Ishikawa (cell line): ENCODE measurements around the gene DMTF1.

Experiments used
- CEBPB ChIP-seq: IDR thresholded peaks from 2 replicates; pipeline ENCODE4 v1.6.1; 2012
- EP300 ChIP-seq: IDR thresholded peaks from 2 replicates; pipeline ENCODE4 v1.6.1; 2012; ENCODE audit warnings: borderline replicate concordance
- FOXM1 ChIP-seq: IDR thresholded peaks from 2 replicates; pipeline ENCODE4 v1.6.1; 2012; ENCODE audit warnings: low read depth, borderline replicate concordance
- RAD21 ChIP-seq: IDR thresholded peaks from 2 replicates; pipeline ENCODE4 v1.6.1; 2012; ENCODE audit warnings: low read depth
- TAF1 ChIP-seq: IDR thresholded peaks from 2 replicates; pipeline ENCODE4 v1.6.1; 2012; ENCODE audit warnings: low read depth, mild to moderate bottlenecking
- TCF12 ChIP-seq: IDR thresholded peaks from 2 replicates; pipeline ENCODE4 v1.6.1; 2012; ENCODE audit warnings: low read depth
- YY1 ChIP-seq: IDR thresholded peaks from 2 replicates; pipeline ENCODE4 v1.6.1; 2012; ENCODE audit warnings: low read depth
- ZBTB7A ChIP-seq: IDR thresholded peaks from 2 replicates; pipeline ENCODE4 v1.6.1; 2012; ENCODE audit warnings: low read depth
- TF ChIP-seq, protein P1 (sequence below): IDR thresholded peaks from 2 replicates; pipeline ENCODE4 v1.6.1; 2012; ENCODE audit warnings: low read depth, mild to moderate bottlenecking
- TF ChIP-seq, protein P2 (sequence below): IDR thresholded peaks from 2 replicates; pipeline ENCODE4 v1.6.1; 2012

DNA sequence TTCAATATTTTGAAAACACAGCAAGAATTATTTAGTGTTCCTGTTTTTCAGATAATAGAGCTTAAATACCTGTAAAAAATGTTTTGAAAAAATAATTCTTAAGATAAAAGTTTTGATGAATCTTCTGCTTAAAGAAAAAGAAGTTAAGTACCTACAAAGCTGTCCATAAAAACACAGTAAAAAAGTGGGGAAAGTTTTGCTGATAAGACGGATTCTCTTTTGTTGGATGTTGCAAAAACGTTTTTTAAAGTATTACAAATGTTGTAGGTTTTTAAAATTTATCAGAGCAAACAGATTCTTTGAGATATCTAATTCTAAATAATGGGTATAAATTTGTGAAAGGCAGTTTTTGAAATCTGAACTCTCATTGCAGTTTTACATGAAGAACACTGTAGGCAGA lies 12.2 kb downstream of the DMTF1 start:
- TF ChIP-seq RAD21 (no peak), YY1 (no peak), TAF1 (no peak), TCF12 (no peak), CEBPB (no peak), ZBTB7A (no peak), EP300 (no peak), FOXM1 (no peak)
- TF ChIP-seq, protein P1, sequence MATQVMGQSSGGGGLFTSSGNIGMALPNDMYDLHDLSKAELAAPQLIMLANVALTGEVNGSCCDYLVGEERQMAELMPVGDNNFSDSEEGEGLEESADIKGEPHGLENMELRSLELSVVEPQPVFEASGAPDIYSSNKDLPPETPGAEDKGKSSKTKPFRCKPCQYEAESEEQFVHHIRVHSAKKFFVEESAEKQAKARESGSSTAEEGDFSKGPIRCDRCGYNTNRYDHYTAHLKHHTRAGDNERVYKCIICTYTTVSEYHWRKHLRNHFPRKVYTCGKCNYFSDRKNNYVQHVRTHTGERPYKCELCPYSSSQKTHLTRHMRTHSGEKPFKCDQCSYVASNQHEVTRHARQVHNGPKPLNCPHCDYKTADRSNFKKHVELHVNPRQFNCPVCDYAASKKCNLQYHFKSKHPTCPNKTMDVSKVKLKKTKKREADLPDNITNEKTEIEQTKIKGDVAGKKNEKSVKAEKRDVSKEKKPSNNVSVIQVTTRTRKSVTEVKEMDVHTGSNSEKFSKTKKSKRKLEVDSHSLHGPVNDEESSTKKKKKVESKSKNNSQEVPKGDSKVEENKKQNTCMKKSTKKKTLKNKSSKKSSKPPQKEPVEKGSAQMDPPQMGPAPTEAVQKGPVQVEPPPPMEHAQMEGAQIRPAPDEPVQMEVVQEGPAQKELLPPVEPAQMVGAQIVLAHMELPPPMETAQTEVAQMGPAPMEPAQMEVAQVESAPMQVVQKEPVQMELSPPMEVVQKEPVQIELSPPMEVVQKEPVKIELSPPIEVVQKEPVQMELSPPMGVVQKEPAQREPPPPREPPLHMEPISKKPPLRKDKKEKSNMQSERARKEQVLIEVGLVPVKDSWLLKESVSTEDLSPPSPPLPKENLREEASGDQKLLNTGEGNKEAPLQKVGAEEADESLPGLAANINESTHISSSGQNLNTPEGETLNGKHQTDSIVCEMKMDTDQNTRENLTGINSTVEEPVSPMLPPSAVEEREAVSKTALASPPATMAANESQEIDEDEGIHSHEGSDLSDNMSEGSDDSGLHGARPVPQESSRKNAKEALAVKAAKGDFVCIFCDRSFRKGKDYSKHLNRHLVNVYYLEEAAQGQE, result no peak
- TF ChIP-seq, protein P2, sequence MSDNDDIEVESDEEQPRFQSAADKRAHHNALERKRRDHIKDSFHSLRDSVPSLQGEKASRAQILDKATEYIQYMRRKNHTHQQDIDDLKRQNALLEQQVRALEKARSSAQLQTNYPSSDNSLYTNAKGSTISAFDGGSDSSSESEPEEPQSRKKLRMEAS, result no peak
